ENCODE data around the gene SLC1A4. TPM values are rescaled to one million over a fixed set of nuclear protein-coding genes. Genes with fewer than 3 reads are reported as not detected.
"Not testable (repeated sequence)": the region's sequence is repeated elsewhere in the genome, so short reads cannot be mapped to it uniquely, and the experiment has no call there.

The SLC1A4 gene
- total RNA-seq, 1 donor from 2014 or later, result 15.1 TPM

GRCh38 chr2:64988420-64989125, 626 bp upstream of the SLC1A4 start:
- intact Hi-C loops (cut with micrococcal nuclease), result loop anchor here (1.0 to 10.0 kb wide), 17 partner anchors 9 to 1400 kb away; partner anchors contain the start of genes ACTR2, CEP68, MDH1 and PELI1
- H3K36me3 Mint-ChIP-seq (ENCODE audit: low read depth), result peaks cover 17% of the 10 kb centered on the region
- peak; percentile 75 for DNase-seq (ENCODE audit: low spot score)
- H3K4me1 Mint-ChIP-seq (ENCODE audit: low read depth), result peaks cover 79% of the 10 kb centered on the region
- no peaks in the 10 kb centered on the region for H3K9me3 Mint-ChIP-seq
- peaks cover 11% of the 10 kb centered on the region for H3K27me3 Mint-ChIP-seq (ENCODE audit: insufficient read depth)
- H3K27ac Mint-ChIP-seq, result peak overlapping the region; percentile 92
- peak overlapping the region; percentile 88 for H3K4me3 Mint-ChIP-seq

GRCh38 chr2:64989982-64990614, 899 bp downstream of the SLC1A4 start:
- Mint-ChIP-seq H3K27me3 (ENCODE audit: insufficient read depth) (peaks cover 9% of the 10 kb centered on the region), H3K4me1 (ENCODE audit: low read depth) (peaks cover 77% of the 10 kb centered on the region), H3K36me3 (ENCODE audit: low read depth) (peaks cover 24% of the 10 kb centered on the region), H3K27ac (peak overlapping the region; percentile 85), H3K4me3 (peak overlapping the region; percentile 89), H3K9me3 (no peaks in the 10 kb centered on the region)
- no peak for DNase-seq (ENCODE audit: low spot score)
- intact Hi-C loops (cut with micrococcal nuclease), result loop anchor here (1.0 to 10.0 kb wide), 12 partner anchors 50 to 1401 kb away; partner anchors contain the start of genes MDH1, PELI1, RAB1A and SPRED2

- Mint-ChIP-seq H3K27me3 (ENCODE audit: insufficient read depth) (peaks cover 9% of the 10 kb centered on the region), H3K36me3 (ENCODE audit: low read depth) (peaks cover 23% of the 10 kb centered on the region), H3K9me3 (no peaks in the 10 kb centered on the region), H3K4me1 (ENCODE audit: low read depth) (peaks cover 79% of the 10 kb centered on the region), H3K4me3 (peak overlapping the region; percentile 89), H3K27ac (peak overlapping the region; percentile 85)
- no peak for DNase-seq (ENCODE audit: low spot score)
- intact Hi-C loops (cut with micrococcal nuclease), result no loop called here
Observed at GRCh38 chr2:64990876-64991275, 1.7 kb downstream of the SLC1A4 start.

GRCh38 chr2:64992218-64992617, 3.0 kb downstream of the SLC1A4 start:
- intact Hi-C loops (cut with micrococcal nuclease), result no loop called here
- Mint-ChIP-seq H3K27ac (no peak overlapping the region), H3K4me3 (peak overlapping the region; percentile 23), H3K36me3 (ENCODE audit: low read depth) (peaks cover 26% of the 10 kb centered on the region), H3K4me1 (ENCODE audit: low read depth) (peaks cover 75% of the 10 kb centered on the region), H3K27me3 (ENCODE audit: insufficient read depth) (peaks cover 2% of the 10 kb centered on the region), H3K9me3 (no peaks in the 10 kb centered on the region)
- DNase-seq (ENCODE audit: low spot score), result no peak

- Mint-ChIP-seq H3K9me3 (no peaks in the 10 kb centered on the region), H3K27ac (no peak overlapping the region), H3K4me1 (ENCODE audit: low read depth) (peaks cover 68% of the 10 kb centered on the region), H3K36me3 (ENCODE audit: low read depth) (peaks cover 26% of the 10 kb centered on the region), H3K4me3 (no peak overlapping the region), H3K27me3 (ENCODE audit: insufficient read depth) (peaks cover 2% of the 10 kb centered on the region)
- intact Hi-C loops (cut with micrococcal nuclease), result no loop called here
- DNase-seq (ENCODE audit: low spot score), result no peak
Observed at GRCh38 chr2:64992990-64993389, 3.8 kb downstream of the SLC1A4 start.

GRCh38 chr2:64995041-64995440, 5.8 kb downstream of the SLC1A4 start:
- Mint-ChIP-seq H3K27me3 (ENCODE audit: insufficient read depth) (no peaks in the 10 kb centered on the region), H3K4me1 (ENCODE audit: low read depth) (peaks cover 67% of the 10 kb centered on the region), H3K36me3 (ENCODE audit: low read depth) (peaks cover 31% of the 10 kb centered on the region), H3K9me3 (no peaks in the 10 kb centered on the region), H3K4me3 (no peak overlapping the region), H3K27ac (no peak overlapping the region)
- DNase-seq (ENCODE audit: low spot score), result no peak
- intact Hi-C loops (cut with micrococcal nuclease), result no loop called here

- H3K4me1 Mint-ChIP-seq (ENCODE audit: low read depth), result peaks cover 52% of the 10 kb centered on the region
- H3K27ac Mint-ChIP-seq, result no peak overlapping the region
- no peaks in the 10 kb centered on the region for H3K9me3 Mint-ChIP-seq
- intact Hi-C loops (cut with micrococcal nuclease), result no loop called here
- no peak for DNase-seq (ENCODE audit: low spot score)
- no peaks in the 10 kb centered on the region for H3K27me3 Mint-ChIP-seq (ENCODE audit: insufficient read depth)
- H3K4me3 Mint-ChIP-seq, result no peak overlapping the region
- peaks cover 33% of the 10 kb centered on the region for H3K36me3 Mint-ChIP-seq (ENCODE audit: low read depth)
Observed at GRCh38 chr2:64996871-64997307, 7.7 kb downstream of the SLC1A4 start.

GRCh38 chr2:64998658-64999061, 9.5 kb downstream of the SLC1A4 start:
- no peak overlapping the region for H3K4me3 Mint-ChIP-seq
- intact Hi-C loops (cut with micrococcal nuclease), result no loop called here
- H3K4me1 Mint-ChIP-seq (ENCODE audit: low read depth), result peaks cover 34% of the 10 kb centered on the region
- DNase-seq (ENCODE audit: low spot score), result no peak
- H3K9me3 Mint-ChIP-seq, result no peaks in the 10 kb centered on the region
- no peak overlapping the region for H3K27ac Mint-ChIP-seq
- H3K27me3 Mint-ChIP-seq (ENCODE audit: insufficient read depth), result no peaks in the 10 kb centered on the region
- H3K36me3 Mint-ChIP-seq (ENCODE audit: low read depth), result peaks cover 23% of the 10 kb centered on the region

GRCh38 chr2:64999754-65000153, 10.6 kb downstream of the SLC1A4 start:
- H3K4me1 Mint-ChIP-seq (ENCODE audit: low read depth), result peaks cover 26% of the 10 kb centered on the region
- no peak overlapping the region for H3K27ac Mint-ChIP-seq
- DNase-seq (ENCODE audit: low spot score), result no peak
- intact Hi-C loops (cut with micrococcal nuclease), result no loop called here
- H3K36me3 Mint-ChIP-seq (ENCODE audit: low read depth), result peaks cover 16% of the 10 kb centered on the region
- H3K4me3 Mint-ChIP-seq, result no peak overlapping the region
- H3K27me3 Mint-ChIP-seq (ENCODE audit: insufficient read depth), result no peaks in the 10 kb centered on the region
- no peaks in the 10 kb centered on the region for H3K9me3 Mint-ChIP-seq

GRCh38 chr2:65000644-65001043, 11.4 kb downstream of the SLC1A4 start:
- Mint-ChIP-seq H3K9me3 (no peaks in the 10 kb centered on the region), H3K36me3 (ENCODE audit: low read depth) (peaks cover 20% of the 10 kb centered on the region), H3K27me3 (ENCODE audit: insufficient read depth) (no peaks in the 10 kb centered on the region), H3K27ac (no peak overlapping the region), H3K4me1 (ENCODE audit: low read depth) (peaks cover 21% of the 10 kb centered on the region), H3K4me3 (no peak overlapping the region)
- no peak for DNase-seq (ENCODE audit: low spot score)
- intact Hi-C loops (cut with micrococcal nuclease), result no loop called here

- Mint-ChIP-seq H3K36me3 (ENCODE audit: low read depth) (peaks cover 19% of the 10 kb centered on the region), H3K4me1 (ENCODE audit: low read depth) (peaks cover 9% of the 10 kb centered on the region), H3K4me3 (no peak overlapping the region), H3K9me3 (no peaks in the 10 kb centered on the region), H3K27ac (no peak overlapping the region), H3K27me3 (ENCODE audit: insufficient read depth) (no peaks in the 10 kb centered on the region)
- intact Hi-C loops (cut with micrococcal nuclease), result no loop called here
- no peak for DNase-seq (ENCODE audit: low spot score)
Observed at GRCh38 chr2:65003037-65003436, 13.8 kb downstream of the SLC1A4 start.

GRCh38 chr2:65004232-65004631, 15.0 kb downstream of the SLC1A4 start:
- H3K27ac Mint-ChIP-seq; H3K4me3 Mint-ChIP-seq; H3K27me3 Mint-ChIP-seq (ENCODE audit: insufficient read depth): not testable (repeated sequence)

GRCh38 chr2:65013776-65014175, 24.6 kb downstream of the SLC1A4 start:
- Mint-ChIP-seq H3K27ac (no peak overlapping the region), H3K36me3 (ENCODE audit: low read depth) (peaks cover 30% of the 10 kb centered on the region), H3K4me1 (ENCODE audit: low read depth) (peaks cover 10% of the 10 kb centered on the region), H3K4me3 (no peak overlapping the region), H3K9me3 (no peaks in the 10 kb centered on the region), H3K27me3 (ENCODE audit: insufficient read depth) (no peaks in the 10 kb centered on the region)
- no peak for DNase-seq (ENCODE audit: low spot score)
- intact Hi-C loops (cut with micrococcal nuclease), result no loop called here

More at GRCh38 chr2:65004232-65004631, 15.0 kb downstream of the SLC1A4 start:
- H3K4me1 Mint-ChIP-seq (ENCODE audit: low read depth); intact Hi-C loops (cut with micrococcal nuclease); DNase-seq (ENCODE audit: low spot score); H3K9me3 Mint-ChIP-seq: not testable (repeated sequence)
- peaks cover 18% of the 10 kb centered on the region for H3K36me3 Mint-ChIP-seq (ENCODE audit: low read depth)

Measured in activated T-helper 1 cell treated with anti-CD3 and anti-CD28 coated beads, Interleukin-12 subunit alpha, Interleukin-12 subunit beta, Interleukin-2, Interleukin-4 antibody, amounts not matched to agents 30 ng/mL and 10 ng/mL and 1 ng/mL, durations not matched to agents 14 hours and 24 hours and 36 hours (primary cell).